ENCODE results near the gene SHISA9.

The SHISA9 gene

GRCh38 chr16:12992066-12992465, 90.7 kb downstream of the SHISA9 start:
- Histone ChIP-seq H3K4me1 (ENCODE audit: control insufficient read depth, insufficient read depth, low read length) (no peaks in the 10 kb centered on the region), H3K4me3 (ENCODE audit: low read length) (no peak overlapping the region), H3K9ac (ENCODE audit: low read length) (no peak overlapping the region), H3K9me3 (ENCODE audit: control insufficient read depth, low read length) (no peaks in the 10 kb centered on the region), H3K27me3 (replicated peaks; ENCODE audit: control insufficient read depth, insufficient read depth, low read length) (no peaks in the 10 kb centered on the region), H3K36me3 (ENCODE audit: control insufficient read depth, insufficient read depth, low read length, severe bottlenecking) (no peaks in the 10 kb centered on the region)
- no peak for DNase-seq (ENCODE audit: low read depth)

GRCh38 chr16:12994402-12994801, 93.0 kb downstream of the SHISA9 start:
- Histone ChIP-seq H3K36me3 (ENCODE audit: control insufficient read depth, insufficient read depth, low read length, severe bottlenecking) (no peaks in the 10 kb centered on the region), H3K4me3 (ENCODE audit: low read length) (no peak overlapping the region), H3K9me3 (ENCODE audit: control insufficient read depth, low read length) (no peaks in the 10 kb centered on the region), H3K27me3 (replicated peaks; ENCODE audit: control insufficient read depth, insufficient read depth, low read length) (no peaks in the 10 kb centered on the region), H3K9ac (ENCODE audit: low read length) (no peak overlapping the region), H3K4me1 (ENCODE audit: control insufficient read depth, insufficient read depth, low read length) (no peaks in the 10 kb centered on the region)
- no peak for DNase-seq (ENCODE audit: low read depth)

DNA sequence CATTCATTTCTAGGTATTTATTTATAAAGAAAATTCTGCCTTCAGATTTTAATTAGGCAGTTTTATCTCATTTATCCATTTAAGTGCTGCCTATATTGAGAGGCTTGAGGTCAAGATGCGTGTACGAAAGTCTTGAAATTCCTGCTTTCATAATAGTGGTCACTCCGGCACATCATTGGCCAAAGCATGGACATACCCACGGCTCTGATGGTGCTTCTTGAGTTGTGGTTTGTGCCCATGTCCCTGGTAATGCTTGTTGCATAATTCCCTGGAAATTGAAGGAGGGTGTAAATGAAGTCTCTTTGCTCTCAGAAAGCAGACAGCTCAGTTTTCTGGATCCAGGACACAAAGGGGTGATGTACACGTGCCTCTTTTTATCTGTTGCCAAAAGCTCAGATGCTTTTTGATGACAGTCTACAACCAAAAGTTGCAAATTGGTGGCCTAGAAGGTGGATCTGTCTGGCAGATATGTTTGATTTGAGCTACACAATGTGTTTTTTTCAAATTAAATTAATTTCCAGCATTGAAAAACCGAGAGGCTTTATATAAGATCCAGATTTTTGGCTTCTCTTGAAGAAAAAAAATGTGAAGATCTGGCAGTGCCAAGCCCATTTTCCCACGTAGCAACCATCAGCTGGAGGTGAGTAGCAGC, 94.4 kb downstream of the SHISA9 start:
- no peak for DNase-seq (ENCODE audit: low read depth)
- no peaks in the 10 kb centered on the region for H3K27me3 ChIP-seq (replicated peaks; ENCODE audit: control insufficient read depth, insufficient read depth, low read length)
- no peak overlapping the region for H3K9ac ChIP-seq (ENCODE audit: low read length)
- no peak overlapping the region for H3K4me3 ChIP-seq (ENCODE audit: low read length)
- H3K36me3 ChIP-seq (ENCODE audit: control insufficient read depth, insufficient read depth, low read length, severe bottlenecking) = no peaks in the 10 kb centered on the region
- H3K9me3 ChIP-seq (ENCODE audit: control insufficient read depth, low read length) = no peaks in the 10 kb centered on the region
- H3K4me1 ChIP-seq (ENCODE audit: control insufficient read depth, insufficient read depth, low read length) = no peaks in the 10 kb centered on the region

DNA sequence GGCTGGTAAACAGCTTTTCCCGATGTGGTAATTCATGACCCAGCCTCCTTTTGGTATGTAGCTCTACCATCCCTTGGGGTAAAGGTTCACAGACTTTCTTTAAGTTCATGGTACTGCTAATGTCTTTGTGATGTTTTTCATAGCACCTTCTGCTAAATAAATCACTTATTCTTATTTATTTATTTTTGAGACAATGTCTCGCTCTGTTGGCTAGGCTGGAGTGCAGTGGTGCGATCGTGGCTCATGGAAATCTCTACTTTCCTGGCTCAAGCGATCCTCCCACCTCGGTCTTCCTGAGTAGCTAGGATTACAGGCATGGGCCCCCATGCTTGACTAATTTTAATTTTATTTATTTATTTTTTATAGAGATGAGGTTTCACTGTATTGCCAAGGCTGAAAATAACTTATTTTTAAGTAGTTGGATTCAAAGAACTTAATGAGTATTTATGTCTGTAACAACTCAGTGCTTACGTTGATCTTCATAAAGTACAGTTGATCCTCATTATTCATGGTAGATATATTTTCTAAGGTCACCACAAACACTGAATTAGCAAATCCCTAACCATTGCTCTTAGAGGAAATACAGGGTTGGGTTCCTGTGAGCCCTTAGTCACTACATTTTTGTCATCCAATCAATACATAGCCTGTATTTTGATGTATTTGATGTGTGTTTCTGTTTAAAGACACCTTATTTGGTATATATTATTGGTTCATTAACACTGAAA, 97.1 kb downstream of the SHISA9 start:
- Histone ChIP-seq H3K9me3 (ENCODE audit: control insufficient read depth, low read length) (no peaks in the 10 kb centered on the region), H3K4me3 (ENCODE audit: low read length) (no peak overlapping the region), H3K36me3 (ENCODE audit: control insufficient read depth, insufficient read depth, low read length, severe bottlenecking) (no peaks in the 10 kb centered on the region), H3K9ac (ENCODE audit: low read length) (no peak overlapping the region), H3K4me1 (ENCODE audit: control insufficient read depth, insufficient read depth, low read length) (no peaks in the 10 kb centered on the region), H3K27me3 (replicated peaks; ENCODE audit: control insufficient read depth, insufficient read depth, low read length) (no peaks in the 10 kb centered on the region)
- DNase-seq (ENCODE audit: low read depth) = no peak

GRCh38 chr16:12999368-12999767, 98.0 kb downstream of the SHISA9 start:
- Histone ChIP-seq H3K4me1 (ENCODE audit: control insufficient read depth, insufficient read depth, low read length) (no peaks in the 10 kb centered on the region), H3K4me3 (ENCODE audit: low read length) (no peak overlapping the region), H3K9me3 (ENCODE audit: control insufficient read depth, low read length) (no peaks in the 10 kb centered on the region), H3K36me3 (ENCODE audit: control insufficient read depth, insufficient read depth, low read length, severe bottlenecking) (no peaks in the 10 kb centered on the region), H3K9ac (ENCODE audit: low read length) (no peak overlapping the region), H3K27me3 (replicated peaks; ENCODE audit: control insufficient read depth, insufficient read depth, low read length) (no peaks in the 10 kb centered on the region)
- DNase-seq (ENCODE audit: low read depth) = no peak

- no peak for DNase-seq (ENCODE audit: low read depth)
Observed at GRCh38 chr16:13005721-13006247, 104.4 kb downstream of the SHISA9 start.

DNA sequence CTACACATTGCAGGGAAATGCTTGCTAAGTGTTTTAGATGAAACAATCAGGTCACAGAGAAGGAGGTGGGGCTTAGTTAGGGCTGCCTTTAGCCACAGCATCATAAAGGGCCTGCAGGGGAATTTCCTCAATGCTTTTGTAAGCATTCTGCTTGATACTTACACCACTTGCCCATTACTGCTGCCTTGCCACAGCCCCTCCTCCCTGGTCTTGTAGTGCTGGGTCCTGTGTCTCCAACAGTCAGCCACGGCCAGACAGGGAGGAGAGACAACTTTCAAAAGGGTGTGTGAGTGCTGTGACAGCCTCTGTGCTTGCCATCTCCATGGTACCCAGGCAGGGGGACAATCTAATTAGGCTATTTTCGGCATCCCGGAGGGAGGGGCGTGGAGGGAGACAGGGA, 111.2 kb downstream of the SHISA9 start:
- Histone ChIP-seq H3K27me3 (replicated peaks; ENCODE audit: control insufficient read depth, insufficient read depth, low read length) (no peaks in the 10 kb centered on the region), H3K9me3 (ENCODE audit: control insufficient read depth, low read length) (no peaks in the 10 kb centered on the region), H3K4me1 (ENCODE audit: control insufficient read depth, insufficient read depth, low read length) (no peaks in the 10 kb centered on the region), H3K4me3 (ENCODE audit: low read length) (no peak overlapping the region), H3K36me3 (ENCODE audit: control insufficient read depth, insufficient read depth, low read length, severe bottlenecking) (no peaks in the 10 kb centered on the region), H3K9ac (ENCODE audit: low read length) (no peak overlapping the region)
- no peak for DNase-seq (ENCODE audit: low read depth)

More at GRCh38 chr16:13005721-13006247, 104.4 kb downstream of the SHISA9 start:
- H3K9ac ChIP-seq (ENCODE audit: low read length) = no peak overlapping the region
- H3K4me3 ChIP-seq (ENCODE audit: low read length) = no peak overlapping the region
- H3K27me3 ChIP-seq (replicated peaks; ENCODE audit: control insufficient read depth, insufficient read depth, low read length) = no peaks in the 10 kb centered on the region
- no peaks in the 10 kb centered on the region for H3K36me3 ChIP-seq (ENCODE audit: control insufficient read depth, insufficient read depth, low read length, severe bottlenecking)
- H3K4me1 ChIP-seq (ENCODE audit: control insufficient read depth, insufficient read depth, low read length) = no peaks in the 10 kb centered on the region
- H3K9me3 ChIP-seq (ENCODE audit: control insufficient read depth, low read length) = no peaks in the 10 kb centered on the region

- no peaks in the 10 kb centered on the region for H3K4me1 ChIP-seq (ENCODE audit: control insufficient read depth, insufficient read depth, low read length)
Observed at GRCh38 chr16:13013043-13013442, 111.6 kb downstream of the SHISA9 start.

DNA sequence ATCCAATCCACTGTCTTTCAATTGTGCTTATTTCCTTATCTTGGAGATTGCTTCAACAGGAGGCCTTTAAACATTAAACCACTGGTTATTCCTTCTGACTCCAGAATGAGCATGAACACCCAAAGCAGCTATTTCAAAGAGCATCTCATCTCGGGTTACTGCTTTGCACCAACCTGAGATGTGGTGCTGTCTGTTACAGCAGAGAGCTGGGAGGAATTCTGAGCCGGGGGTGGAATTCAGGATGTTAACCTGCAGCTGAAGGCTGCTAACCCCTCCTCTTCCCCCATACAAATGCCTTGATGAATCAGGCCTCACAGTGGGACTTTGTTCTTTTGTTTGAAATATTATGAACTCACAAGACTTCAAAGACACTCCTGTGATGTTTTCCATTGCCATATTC, 113.1 kb downstream of the SHISA9 start:
- H3K27me3 ChIP-seq (replicated peaks; ENCODE audit: control insufficient read depth, insufficient read depth, low read length) = no peaks in the 10 kb centered on the region
- DNase-seq (ENCODE audit: low read depth) = no peak

More at GRCh38 chr16:13013043-13013442, 111.6 kb downstream of the SHISA9 start:
- H3K9ac ChIP-seq (ENCODE audit: low read length) = no peak overlapping the region
- DNase-seq (ENCODE audit: low read depth) = no peak
- no peaks in the 10 kb centered on the region for H3K36me3 ChIP-seq (ENCODE audit: control insufficient read depth, insufficient read depth, low read length, severe bottlenecking)
- no peak overlapping the region for H3K4me3 ChIP-seq (ENCODE audit: low read length)
- H3K9me3 ChIP-seq (ENCODE audit: control insufficient read depth, low read length) = no peaks in the 10 kb centered on the region
- no peaks in the 10 kb centered on the region for H3K27me3 ChIP-seq (replicated peaks; ENCODE audit: control insufficient read depth, insufficient read depth, low read length)

DNA sequence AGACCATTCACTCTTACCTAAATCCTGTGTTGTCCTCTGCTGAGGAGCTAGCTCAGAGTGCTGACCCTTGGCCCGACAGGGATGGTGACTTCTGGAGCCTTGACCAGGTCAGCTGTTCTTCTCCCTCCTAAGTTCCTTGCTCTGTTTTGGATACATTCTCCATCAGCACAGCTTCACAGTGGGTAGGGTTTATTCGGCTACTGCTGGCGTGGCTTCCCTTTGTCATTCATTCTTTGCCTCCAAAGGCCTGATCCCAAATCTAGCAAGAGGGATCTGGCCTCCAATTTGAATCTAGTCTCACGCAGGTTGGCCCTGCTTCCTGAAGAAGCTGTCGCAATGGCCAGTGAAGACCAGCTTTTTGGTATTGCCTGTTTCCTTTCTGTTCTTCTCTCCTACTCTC, 116.6 kb downstream of the SHISA9 start:
- Histone ChIP-seq H3K4me3 (ENCODE audit: low read length) (no peak overlapping the region), H3K9ac (ENCODE audit: low read length) (no peak overlapping the region), H3K36me3 (ENCODE audit: control insufficient read depth, insufficient read depth, low read length, severe bottlenecking) (no peaks in the 10 kb centered on the region), H3K4me1 (ENCODE audit: control insufficient read depth, insufficient read depth, low read length) (no peaks in the 10 kb centered on the region), H3K9me3 (ENCODE audit: control insufficient read depth, low read length) (no peaks in the 10 kb centered on the region), H3K27me3 (replicated peaks; ENCODE audit: control insufficient read depth, insufficient read depth, low read length) (no peaks in the 10 kb centered on the region)
- DNase-seq (ENCODE audit: low read depth) = no peak

More for the DNA sequence above, 113.1 kb downstream of the SHISA9 start:
- H3K36me3 ChIP-seq (ENCODE audit: control insufficient read depth, insufficient read depth, low read length, severe bottlenecking) = no peaks in the 10 kb centered on the region
- no peak overlapping the region for H3K9ac ChIP-seq (ENCODE audit: low read length)
- no peak overlapping the region for H3K4me3 ChIP-seq (ENCODE audit: low read length)
- H3K9me3 ChIP-seq (ENCODE audit: control insufficient read depth, low read length) = no peaks in the 10 kb centered on the region
- no peaks in the 10 kb centered on the region for H3K4me1 ChIP-seq (ENCODE audit: control insufficient read depth, insufficient read depth, low read length)

DNA sequence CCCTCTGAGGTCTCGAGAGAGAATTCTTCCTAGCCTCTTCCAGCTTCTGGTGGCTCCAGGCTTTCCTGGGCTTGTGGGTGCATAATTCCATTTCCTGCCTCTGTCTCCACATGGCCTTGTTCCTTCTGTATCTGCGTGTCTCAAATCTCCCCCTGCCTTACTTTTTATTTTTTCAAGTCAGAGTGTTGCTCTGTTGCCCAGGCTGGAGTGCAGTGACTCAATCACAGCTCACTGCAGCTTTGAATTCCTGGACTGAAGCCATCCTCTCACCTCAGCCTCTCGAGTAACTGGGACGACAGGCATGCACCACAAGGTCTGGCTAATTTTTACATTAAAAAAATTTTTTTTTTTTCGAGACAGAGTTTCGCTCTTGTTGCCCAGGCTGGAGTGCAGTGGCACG, 120.6 kb downstream of the SHISA9 start:
- no peak overlapping the region for H3K9ac ChIP-seq (ENCODE audit: low read length)
- no peaks in the 10 kb centered on the region for H3K27me3 ChIP-seq (replicated peaks; ENCODE audit: control insufficient read depth, insufficient read depth, low read length)
- H3K4me1 ChIP-seq (ENCODE audit: control insufficient read depth, insufficient read depth, low read length) = no peaks in the 10 kb centered on the region
- no peak overlapping the region for H3K4me3 ChIP-seq (ENCODE audit: low read length)
- H3K9me3 ChIP-seq (ENCODE audit: control insufficient read depth, low read length) = peaks cover 4% of the 10 kb centered on the region
- H3K36me3 ChIP-seq (ENCODE audit: control insufficient read depth, insufficient read depth, low read length, severe bottlenecking) = no peaks in the 10 kb centered on the region
- no peak for DNase-seq (ENCODE audit: low read depth)

Data from adipocyte (in vitro differentiated cells).